Stimulated activated CD4-positive, alpha-beta T cell treated with anti-CD3 and anti-CD28 coated beads, Interleukin-4, amount 100 ng/mL, for 1 hour (primary cell): Measurements from ENCODE around the gene KCNAB1.

Source experiments
- DNase-seq: peaks from one replicate; pipeline ENCODE4 v3.0.0-alpha.2; 2020

The KCNAB1 gene

DNA sequence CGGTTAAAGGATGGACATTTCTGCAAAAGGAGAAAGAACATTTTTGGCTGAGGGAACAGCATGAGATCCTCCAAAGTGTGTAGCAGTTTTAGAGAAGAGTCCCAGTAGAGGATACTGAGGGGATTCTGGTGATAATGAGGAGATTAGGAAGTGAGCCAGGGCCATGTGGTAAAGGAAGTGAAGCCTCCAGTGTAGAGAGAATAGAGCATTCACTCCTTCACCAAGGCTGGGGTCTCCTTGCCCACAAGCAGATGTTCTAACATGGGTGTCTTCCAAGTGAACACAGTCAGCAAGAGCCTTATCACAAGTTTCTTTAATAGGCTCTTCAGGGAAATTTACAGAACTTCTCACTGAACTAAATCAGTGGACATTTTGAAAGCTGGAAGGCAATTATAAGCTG lies 260.9 kb downstream of the KCNAB1 start:
- no peak for DNase-seq

DNA sequence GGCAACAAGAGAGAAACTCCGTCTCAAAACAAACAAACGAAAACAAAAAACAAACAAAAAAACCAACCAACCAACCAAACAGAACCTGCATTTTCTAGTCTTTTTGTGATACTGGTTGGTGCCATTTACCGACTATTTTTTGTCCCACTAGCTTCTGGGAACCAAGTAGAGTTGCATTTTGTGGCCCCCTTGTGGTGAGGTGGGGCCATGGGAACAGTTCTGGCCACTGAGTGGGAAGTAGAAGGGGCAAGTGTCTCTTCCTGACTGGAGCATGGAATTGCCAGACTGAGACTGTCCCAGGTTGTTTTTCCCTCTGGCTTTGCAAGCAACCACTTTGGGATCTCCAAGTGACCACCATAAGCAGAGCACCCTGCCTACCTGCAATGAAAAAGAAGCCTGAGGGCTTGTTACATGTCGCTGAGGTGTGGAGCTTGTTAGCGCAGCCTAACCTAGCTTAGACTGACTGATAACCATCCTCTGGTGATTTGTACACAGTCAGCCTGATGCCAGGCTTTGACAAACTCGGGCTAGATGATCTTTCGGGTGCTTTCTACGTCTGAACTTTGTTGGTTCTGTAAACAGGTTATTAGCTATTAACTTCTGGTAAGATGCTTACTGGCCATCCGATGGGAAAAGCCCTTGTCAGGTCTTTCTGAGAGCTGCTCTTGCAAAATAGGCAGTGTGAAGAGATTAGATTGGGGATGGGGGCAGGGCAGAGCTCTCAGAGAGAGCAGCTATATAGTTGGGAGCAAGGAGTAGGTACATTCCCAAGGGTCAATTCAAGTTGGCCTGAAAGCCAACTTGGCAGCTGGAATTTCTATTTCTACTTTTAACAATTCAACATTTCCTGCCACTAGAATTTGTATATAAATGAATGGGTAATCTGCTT lies 262.3 kb downstream of the KCNAB1 start:
- peak; percentile 3 for DNase-seq

- DNase-seq: no peak
These were observed 263.2 kb downstream of the KCNAB1 start for GRCh38 chr3:156383441-156384025.

- DNase-seq: no peak
These were observed 268.4 kb downstream of the KCNAB1 start for GRCh38 chr3:156388497-156389448.

DNA sequence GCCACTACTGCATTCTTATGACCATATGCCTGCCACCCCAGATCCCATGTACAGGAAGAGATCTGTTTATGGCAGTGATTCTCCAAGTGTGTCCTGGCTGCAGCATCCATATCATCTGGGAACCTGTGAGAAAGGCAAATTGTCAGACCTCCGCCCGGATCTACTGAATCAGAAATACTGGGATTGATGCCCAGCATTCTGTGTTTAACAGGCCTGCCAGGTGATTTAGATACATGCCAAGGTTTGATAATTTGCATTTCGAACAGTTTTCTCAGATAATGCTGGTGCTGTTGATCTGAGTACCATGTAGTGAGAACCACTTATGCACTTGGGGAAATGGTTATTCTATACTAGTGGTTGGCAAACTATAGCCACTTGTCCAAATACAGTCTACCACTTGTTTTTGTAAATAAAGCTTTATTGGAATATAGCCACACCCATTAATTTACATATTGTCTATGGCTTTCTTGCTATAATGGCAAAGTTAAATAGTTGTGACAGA lies 269.1 kb downstream of the KCNAB1 start:
- no peak for DNase-seq

GRCh38 chr3:156390846-156391245 lies 270.5 kb downstream of the KCNAB1 start:
- no peak for DNase-seq

DNA sequence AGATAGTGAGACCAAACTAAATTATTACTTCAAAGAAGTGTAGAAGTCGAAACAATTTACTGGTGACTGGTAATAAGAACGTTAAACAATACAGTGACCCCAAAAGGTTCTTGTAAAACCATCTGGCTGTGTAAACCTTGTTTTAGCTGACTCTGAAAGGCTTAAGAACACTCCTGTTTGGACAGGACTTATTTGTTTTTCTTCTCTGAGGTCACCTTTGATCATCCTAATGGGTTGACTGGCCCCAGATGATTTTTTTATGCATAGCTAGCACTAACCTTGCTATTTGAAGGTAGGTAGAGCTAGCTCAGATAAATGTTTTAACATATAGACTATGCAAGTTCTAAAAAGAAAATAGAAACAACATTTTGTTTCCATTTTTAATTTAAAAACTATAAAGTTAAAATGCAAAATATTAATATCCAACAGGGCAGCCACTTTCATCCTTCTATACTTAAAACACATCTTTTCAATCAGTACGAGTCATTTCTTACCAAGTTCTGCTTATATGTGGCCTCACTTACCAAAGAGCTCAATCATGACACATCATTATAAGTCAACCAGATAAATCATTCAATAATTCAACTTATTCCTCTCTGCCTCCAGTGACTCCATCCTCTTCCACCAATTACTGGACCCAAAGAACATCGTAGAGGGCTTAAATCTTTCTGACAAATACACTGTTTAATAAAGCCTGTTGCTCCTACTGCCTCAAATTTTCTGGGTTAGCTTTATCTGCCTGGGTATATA lies 275.8 kb downstream of the KCNAB1 start:
- DNase-seq: no peak

GRCh38 chr3:156396851-156397250 lies 276.5 kb downstream of the KCNAB1 start:
- no peak for DNase-seq

GRCh38 chr3:156397534-156397933 lies 277.2 kb downstream of the KCNAB1 start:
- DNase-seq: no peak

- no peak for DNase-seq
These were observed 279.7 kb downstream of the KCNAB1 start for GRCh38 chr3:156400062-156400461.

DNA sequence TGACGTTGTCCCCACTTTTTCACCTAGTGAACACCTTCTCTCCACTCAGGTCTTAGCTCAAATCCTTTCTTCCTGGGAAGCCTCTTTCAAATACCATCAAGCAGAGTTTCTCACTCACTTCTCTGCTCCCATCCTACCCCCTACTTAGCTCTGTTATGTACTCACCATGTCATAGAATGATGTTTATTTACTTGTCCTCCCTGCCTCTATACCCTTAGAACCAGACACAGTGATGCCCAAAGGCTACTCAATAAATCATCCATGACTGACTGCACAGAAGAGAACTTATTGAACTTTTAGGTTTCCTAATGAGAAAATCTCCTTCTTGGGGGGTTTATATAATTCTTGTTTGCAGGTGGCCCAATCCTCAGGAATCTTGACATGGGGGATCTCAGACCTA lies 280.4 kb downstream of the KCNAB1 start:
- no peak for DNase-seq

- no peak for DNase-seq
These were observed 283.8 kb downstream of the KCNAB1 start for GRCh38 chr3:156404217-156404616.

- DNase-seq: no peak
These were observed 286.0 kb downstream of the KCNAB1 start for GRCh38 chr3:156406393-156406792.

DNA sequence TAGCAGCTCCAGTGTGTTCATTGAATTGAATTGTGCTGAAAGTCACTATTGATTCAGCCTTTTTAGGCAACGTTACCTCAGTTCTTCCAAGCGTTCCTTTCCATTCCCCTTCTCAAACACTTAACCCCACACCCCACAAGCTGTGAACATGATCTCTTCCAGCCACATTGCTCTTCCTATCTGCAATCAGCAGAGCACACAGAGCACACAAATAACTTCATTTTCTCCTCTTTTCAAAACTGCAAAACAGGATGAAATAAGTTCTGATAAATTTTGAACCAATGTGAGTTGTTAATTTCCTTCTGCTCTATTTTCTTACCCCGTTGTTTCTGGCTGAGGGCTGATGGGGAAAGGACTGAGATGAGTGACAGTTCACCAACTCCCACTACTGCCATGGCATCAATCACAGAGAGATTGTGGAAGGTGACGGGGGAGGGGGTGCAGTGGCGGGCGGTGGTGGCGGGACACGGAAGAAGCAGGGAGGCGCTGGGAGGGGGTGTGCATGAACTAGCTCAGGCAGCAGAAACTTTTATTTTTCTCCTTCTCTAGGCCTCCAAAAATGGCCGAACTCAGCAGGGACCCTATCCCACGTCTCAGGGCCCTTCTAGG lies 287.3 kb downstream of the KCNAB1 start:
- no peak for DNase-seq

DNA sequence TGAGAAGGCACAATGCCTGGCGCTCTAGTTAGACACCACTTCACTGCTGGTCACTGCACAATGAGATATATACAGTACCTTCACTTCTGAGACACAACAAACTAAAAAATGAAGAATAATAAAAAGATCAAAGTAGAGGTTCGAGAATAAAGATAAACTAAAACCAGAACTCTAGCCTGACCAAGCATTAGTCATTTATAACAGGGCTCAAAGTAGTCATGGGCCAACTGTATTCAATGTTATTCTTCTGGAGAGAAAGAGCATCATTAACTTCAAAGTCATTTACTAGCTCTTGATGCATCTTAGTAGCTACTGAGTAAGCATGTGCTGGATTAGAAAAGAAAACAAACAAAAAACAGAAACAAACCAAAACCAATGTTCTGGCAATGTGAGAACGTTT lies 289.3 kb downstream of the KCNAB1 start:
- no peak for DNase-seq

GRCh38 chr3:156412600-156412999 lies 292.2 kb downstream of the KCNAB1 start:
- DNase-seq: no peak

GRCh38 chr3:156413293-156413892 lies 293.0 kb downstream of the KCNAB1 start:
- DNase-seq: no peak

- DNase-seq: no peak
These were observed 296.6 kb downstream of the KCNAB1 start for GRCh38 chr3:156416846-156417558.

- no peak for DNase-seq
These were observed 297.3 kb downstream of the KCNAB1 start for GRCh38 chr3:156417559-156418132.

- no peak for DNase-seq
These were observed 298.1 kb downstream of the KCNAB1 start for GRCh38 chr3:156418428-156418827.
